Activated CD8-positive, alpha-beta T cell treated with anti-CD3 and anti-CD28 coated beads for 36 hours (primary cell): ENCODE measurements around the gene SLC39A9. TPM values are rescaled to one million over a fixed set of nuclear protein-coding genes. Genes with fewer than 3 reads are reported as not detected.

Experiments used
- ATAC-seq: fragments of 200-7000 bp; cut with Tn5 transposase; one replicate; pipeline ENCODE4 v1.10.0; 2021; ENCODE audit warnings: mild to moderate bottlenecking, moderate library complexity
- CTCF ChIA-PET: fragments of 350-600 bp; sonication (Branson Sonifier 250); formaldehyde crosslinking; loops from one replicate; lab custom pipeline; 2021; ENCODE audit warnings: antibody characterized with exemption; lab: Charles Lee
- POLR2A ChIA-PET: fragments of 350-600 bp; sonication (Branson Sonifier 250); formaldehyde crosslinking; loops from one replicate; lab custom pipeline; 2021; ENCODE audit warnings: antibody characterized with exemption; lab: Charles Lee
- DNase-seq: peaks from one replicate; pipeline ENCODE4 v3.0.0-alpha.2; 2020
- H3K27ac Mint-ChIP-seq: one replicate; pipeline ENCODE4 v1.8.0; 2021; ENCODE audit warnings: mild to moderate bottlenecking, mixed read lengths
- H3K27me3 Mint-ChIP-seq: one replicate; pipeline ENCODE4 v1.8.0; 2021; ENCODE audit warnings: mixed read lengths
- H3K36me3 Mint-ChIP-seq: one replicate; pipeline ENCODE4 v1.8.0; 2021; ENCODE audit warnings: low read depth, mixed read lengths
- H3K4me1 Mint-ChIP-seq: one replicate; pipeline ENCODE4 v1.8.0; 2021; ENCODE audit warnings: low read depth, mixed read lengths
- H3K4me3 Mint-ChIP-seq: one replicate; pipeline ENCODE4 v1.8.0; 2021; ENCODE audit warnings: mild to moderate bottlenecking, moderate library complexity, mixed read lengths
- H3K9me3 Mint-ChIP-seq: one replicate; pipeline ENCODE4 v1.8.0; 2021; ENCODE audit warnings: mixed read lengths
- CTCF ChIP-seq: fragments of 200-600 bp; IDR thresholded peaks from one replicate; pipeline ENCODE4 v1.8.0; 2022; ENCODE audit warnings: antibody characterized with exemption, mild to moderate bottlenecking
- intact Hi-C: fragments of 100-400 bp; cut with micrococcal nuclease; formaldehyde crosslinking; loops from one replicate; pipeline ENCODE4 v1.10.0; 2022
- total RNA-seq, 2 experiments: library from RNA; stranded (reverse); gene quantifications; one replicate each; pipeline ENCODE4 v1.2.3, GENCODE V29; 2021

SLC39A9 gene
- total RNA-seq, 2 experiments from 2014 or later, result 39.2 to 41.3 TPM

- ATAC-seq, result peak; percentile 91
- peaks cover 17% of the 10 kb centered on the region for H3K36me3 Mint-ChIP-seq
- POLR2A ChIA-PET, result interaction anchor here (2.5 kb wide), 1 partner anchor 62 kb away, joined by 7 read pairs; the partner anchor contains the start of genes ERH and SLC39A9
- H3K4me3 Mint-ChIP-seq, result no peak overlapping the region
- peak; percentile 77 for TF ChIP-seq CTCF
- intact Hi-C loops, result loop anchor here (5.0 kb wide), 1 partner anchor 218 kb away; no protein-coding TSS in a partner anchor
- CTCF ChIA-PET, result interaction anchor here (0.7 to 6.5 kb wide), 32 partner anchors 13 to 488 kb away, joined by 3 to 79 read pairs (median 5); partner anchors contain the start of genes CCDC177, ERH and SLC39A9
- DNase-seq, result peak; percentile 79
- no peaks in the 10 kb centered on the region for H3K4me1 Mint-ChIP-seq
- H3K27me3 Mint-ChIP-seq, result no peaks in the 10 kb centered on the region
- H3K9me3 Mint-ChIP-seq, result no peaks in the 10 kb centered on the region
- H3K27ac Mint-ChIP-seq, result no peak overlapping the region
Observed at GRCh38 chr14:69460093-69460701, 61.7 kb downstream of the SLC39A9 start.

GRCh38 chr14:69464379-69464778 is 65.9 kb downstream of the SLC39A9 start:
- no peak overlapping the region for H3K27ac Mint-ChIP-seq
- no peak for TF ChIP-seq CTCF
- no peaks in the 10 kb centered on the region for H3K27me3 Mint-ChIP-seq
- ChIA-PET CTCF (interaction anchor here (0.7 to 2.7 kb wide), 5 partner anchors 11 to 537 kb away, joined by 3 to 11 read pairs (median 3); no protein-coding TSS in a partner anchor), POLR2A (interaction anchor here (0.6 kb wide), 1 partner anchor 20 kb away, joined by 3 read pairs; no protein-coding TSS in a partner anchor)
- no peaks in the 10 kb centered on the region for H3K9me3 Mint-ChIP-seq
- ATAC-seq (no peak), DNase-seq (no peak)
- H3K4me1 Mint-ChIP-seq, result no peaks in the 10 kb centered on the region
- no peak overlapping the region for H3K4me3 Mint-ChIP-seq
- peaks cover 2% of the 10 kb centered on the region for H3K36me3 Mint-ChIP-seq
- intact Hi-C loops, result loop anchor here (5.0 kb wide), 1 partner anchor 222 kb away; no protein-coding TSS in a partner anchor

- intact Hi-C loops, result loop anchor here (5.0 kb wide), 1 partner anchor 223 kb away; no protein-coding TSS in a partner anchor
- Mint-ChIP-seq H3K27me3 (no peaks in the 10 kb centered on the region), H3K4me1 (no peaks in the 10 kb centered on the region), H3K4me3 (no peak overlapping the region), H3K36me3 (no peaks in the 10 kb centered on the region), H3K9me3 (no peaks in the 10 kb centered on the region), H3K27ac (no peak overlapping the region)
- ChIA-PET POLR2A (no interaction called here), CTCF (interaction anchor here (1.3 to 2.7 kb wide), 3 partner anchors 10 to 336 kb away, joined by 3 to 11 read pairs (median 11); no protein-coding TSS in a partner anchor)
- TF ChIP-seq CTCF, result no peak
- ATAC-seq (no peak), DNase-seq (no peak)
Observed at GRCh38 chr14:69464829-69465228, 66.3 kb downstream of the SLC39A9 start.

- intact Hi-C loops, result no loop called here
- no peaks in the 10 kb centered on the region for H3K9me3 Mint-ChIP-seq
- TF ChIP-seq CTCF, result no peak
- no peaks in the 10 kb centered on the region for H3K36me3 Mint-ChIP-seq
- no peak overlapping the region for H3K27ac Mint-ChIP-seq
- no peak overlapping the region for H3K4me3 Mint-ChIP-seq
- H3K27me3 Mint-ChIP-seq, result no peaks in the 10 kb centered on the region
- DNase-seq (no peak), ATAC-seq (no peak)
- H3K4me1 Mint-ChIP-seq, result no peaks in the 10 kb centered on the region
- CTCF ChIA-PET, result interaction anchor here (1.0 kb wide), 1 partner anchor 226 kb away, joined by 3 read pairs; no protein-coding TSS in a partner anchor
- POLR2A ChIA-PET, result interaction anchor here (0.6 to 0.9 kb wide), 2 partner anchors 15 to 110 kb away, joined by 3 to 7 read pairs; no protein-coding TSS in a partner anchor
Observed at GRCh38 chr14:69468949-69469348, 70.5 kb downstream of the SLC39A9 start.

- no peak for ATAC-seq
- Mint-ChIP-seq H3K36me3 (no peaks in the 10 kb centered on the region), H3K27ac (no peak overlapping the region), H3K27me3 (no peaks in the 10 kb centered on the region), H3K4me3 (no peak overlapping the region), H3K4me1 (no peaks in the 10 kb centered on the region), H3K9me3 (no peaks in the 10 kb centered on the region)
- ChIA-PET CTCF (interaction anchor here (0.7 to 2.2 kb wide), 2 partner anchors 103 to 229 kb away, joined by 3 to 5 read pairs; partner anchors contain the start of gene CCDC177), POLR2A (no interaction called here)
- no peak for DNase-seq
- TF ChIP-seq CTCF, result no peak
- intact Hi-C loops, result no loop called here
Observed at GRCh38 chr14:69471436-69471835, 72.9 kb downstream of the SLC39A9 start.
